ENCODE measurements around the gene JPH3.
A peak's percentile ranks its signal among the peaks of the same experiment; 100 is the strongest.
"Not testable (repeated sequence)": the region's sequence is repeated elsewhere in the genome, so short reads cannot be mapped to it uniquely, and the experiment has no call there.

JPH3 gene

DNA sequence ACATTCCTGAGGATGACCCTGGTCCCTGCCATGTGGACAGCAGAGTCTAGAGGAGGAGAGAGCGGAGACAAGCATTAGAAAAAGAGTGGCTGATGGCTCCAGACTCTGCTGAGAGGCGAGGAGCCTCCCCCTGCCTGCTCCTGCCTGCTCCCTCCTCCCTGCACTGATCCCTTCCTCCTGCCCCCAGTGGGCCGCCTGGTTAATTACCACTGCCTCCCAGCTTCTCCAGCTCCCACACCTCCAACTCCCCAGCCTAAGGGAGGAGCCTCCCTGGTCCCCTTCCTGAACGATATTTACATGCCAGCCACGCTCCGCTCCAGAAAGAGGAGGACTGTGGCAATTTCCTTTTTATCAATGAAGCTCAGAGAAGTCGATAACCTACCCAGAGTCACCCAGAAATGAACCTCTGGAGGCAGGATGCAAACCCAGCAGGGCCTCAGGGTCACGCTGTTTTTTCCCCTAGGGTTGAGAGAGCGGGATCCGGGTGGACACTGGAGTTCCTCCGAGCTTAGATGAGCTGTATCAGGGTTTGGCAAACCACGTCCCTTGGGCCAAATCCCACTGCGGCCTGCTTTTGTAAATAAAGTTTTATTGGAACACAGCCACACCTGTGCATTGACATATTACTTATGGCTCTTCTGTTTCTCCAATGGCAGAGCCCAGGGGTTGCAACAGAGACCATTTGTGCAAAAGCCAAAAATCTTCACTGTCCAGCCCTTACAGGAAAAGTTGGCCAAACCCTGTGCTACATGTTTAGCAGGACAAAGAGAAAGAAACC, 27.1 kb upstream of the JPH3 start:
- no peak for DNase-seq

- DNase-seq: no peak
Observed at GRCh38 chr16:87576171-87576570, 26.1 kb upstream of the JPH3 start.

- not testable (repeated sequence) for DNase-seq
Observed at GRCh38 chr16:87578142-87578930, 24.0 kb upstream of the JPH3 start.

- DNase-seq: no peak
Observed at GRCh38 chr16:87579691-87580090, 22.6 kb upstream of the JPH3 start.

- no peak for DNase-seq
Observed at GRCh38 chr16:87580855-87581261, 21.4 kb upstream of the JPH3 start.

GRCh38 chr16:87581857-87582215, 20.5 kb upstream of the JPH3 start:
- DNase-seq: no peak

DNA sequence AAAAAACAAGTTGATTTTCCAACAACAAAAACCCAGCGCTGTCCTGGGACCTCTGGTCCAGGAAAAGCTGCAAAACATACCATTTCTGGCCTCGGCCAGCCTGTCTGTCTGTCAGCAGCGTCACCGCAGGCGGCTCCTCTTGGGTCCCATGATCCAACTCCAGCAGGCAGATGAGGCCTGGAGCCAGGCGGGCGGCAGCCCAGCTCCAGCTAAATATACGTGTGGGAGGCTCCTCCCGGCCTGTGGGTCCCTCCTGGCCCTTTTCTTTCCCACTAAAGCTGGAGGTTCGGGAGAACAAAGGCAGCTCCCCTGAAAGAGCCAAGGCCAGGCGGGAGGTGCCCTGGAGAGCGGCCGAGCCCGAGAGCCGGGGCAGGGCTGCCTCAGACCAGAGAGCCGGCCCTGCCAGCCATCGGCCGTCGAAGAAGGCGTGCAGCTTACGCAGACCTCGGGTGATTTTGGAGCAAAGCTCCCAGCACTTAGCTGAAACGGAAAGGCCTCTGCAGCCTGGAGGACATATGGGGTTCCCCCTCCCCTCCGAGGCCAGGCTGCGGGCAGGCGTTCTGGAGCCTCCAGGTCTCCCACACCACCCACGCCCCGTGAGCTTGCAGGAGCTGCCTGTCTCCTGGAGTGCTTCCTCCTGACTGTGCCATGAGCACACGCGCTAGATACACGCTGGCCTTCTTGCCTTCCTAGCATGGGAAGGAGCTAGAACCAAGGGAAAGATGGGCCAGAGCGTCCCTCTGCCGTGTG, 19.9 kb upstream of the JPH3 start:
- DNase-seq: peak; percentile 25

- DNase-seq: no peak
Observed at GRCh38 chr16:87582966-87583325, 19.4 kb upstream of the JPH3 start.

DNA sequence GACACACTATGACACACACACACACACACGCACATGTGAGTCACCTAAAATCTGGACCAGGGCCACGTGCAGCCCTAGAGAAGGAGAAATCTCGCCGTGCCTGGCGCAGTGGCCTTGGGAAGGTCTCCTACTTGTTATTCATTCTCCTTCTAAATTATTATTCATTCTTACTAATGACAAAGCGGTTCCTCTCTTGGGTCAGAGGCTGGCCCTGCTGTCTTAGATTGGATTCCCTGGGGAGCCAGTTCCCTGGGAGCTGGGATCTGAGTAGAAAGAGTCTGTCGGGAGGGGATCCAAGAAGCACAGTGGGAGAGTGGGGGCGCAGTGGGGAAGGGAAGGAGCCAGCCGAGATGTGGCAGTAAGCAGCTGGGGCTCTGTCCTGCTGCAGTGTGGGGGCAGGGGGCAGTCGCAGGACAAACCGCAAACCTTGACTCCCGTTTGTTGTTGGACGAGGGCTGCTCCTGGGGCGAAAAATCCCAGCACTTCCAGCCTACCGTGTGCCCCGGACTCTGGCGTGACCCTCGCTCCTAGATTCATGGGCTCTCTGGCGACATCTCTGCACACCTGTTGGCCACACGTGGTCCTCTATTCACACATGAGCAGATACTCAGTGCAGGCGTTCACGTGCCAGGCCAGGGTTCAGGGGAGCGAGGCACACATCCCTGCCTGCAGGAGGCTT, 18.7 kb upstream of the JPH3 start:
- no peak for DNase-seq

GRCh38 chr16:87584271-87584670, 18.0 kb upstream of the JPH3 start:
- DNase-seq: no peak

DNA sequence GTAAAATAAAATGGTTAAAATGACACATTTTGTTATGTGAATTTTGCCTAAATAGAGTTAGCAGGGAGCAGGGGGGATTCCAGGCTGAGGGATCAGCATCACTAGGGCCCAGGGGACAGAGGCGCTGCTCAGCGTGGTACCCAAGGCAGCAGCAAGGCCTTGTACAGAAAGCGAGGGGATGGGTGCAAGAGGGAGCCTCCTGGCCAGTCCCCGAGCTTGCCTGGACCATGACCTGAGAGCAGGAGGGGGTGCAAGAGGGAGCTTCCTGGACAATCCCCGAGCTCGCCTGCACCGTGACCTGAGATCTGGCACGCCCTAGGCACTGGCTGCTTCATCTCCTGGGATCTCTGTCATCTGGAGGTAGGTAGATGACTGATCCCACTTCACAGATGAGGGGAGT, 17.3 kb upstream of the JPH3 start:
- no peak for DNase-seq

DNA sequence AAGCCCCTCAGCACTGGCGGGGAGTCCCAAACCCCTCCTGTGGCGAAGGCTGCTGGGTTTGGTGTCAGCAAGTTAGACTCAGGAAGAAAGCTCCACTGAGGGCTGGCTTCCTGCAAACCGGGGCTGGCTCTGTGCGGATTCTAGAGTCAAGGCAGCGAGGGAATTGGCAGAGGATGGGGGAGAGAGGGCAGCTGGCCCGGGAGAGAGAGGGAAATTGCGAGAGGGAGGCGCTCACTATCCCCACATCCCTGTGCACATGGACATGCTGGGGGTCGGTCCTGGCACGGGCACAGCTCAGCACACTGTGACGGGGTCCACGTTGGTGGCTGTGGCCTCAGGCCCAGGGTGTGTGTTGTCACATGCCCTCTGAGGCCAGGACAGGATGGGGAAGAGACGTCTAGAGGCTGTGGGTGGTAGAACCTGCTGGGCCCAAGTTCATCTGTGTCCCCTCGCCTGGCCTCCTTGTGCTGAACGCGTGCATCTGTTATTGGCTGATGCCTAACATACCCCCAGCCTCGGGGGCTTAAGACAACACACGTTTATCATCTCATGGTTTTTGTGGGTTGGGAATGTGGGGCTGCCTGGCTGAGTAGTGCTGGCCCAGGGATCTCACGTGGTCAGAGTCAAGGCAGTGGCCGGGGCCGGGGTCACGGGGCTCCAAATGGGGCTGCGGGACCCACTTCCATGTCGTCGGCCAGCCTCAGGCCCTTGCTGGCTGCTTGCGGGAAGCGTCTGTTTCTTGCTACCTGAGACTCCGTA, 16.7 kb upstream of the JPH3 start:
- no peak for DNase-seq

DNA sequence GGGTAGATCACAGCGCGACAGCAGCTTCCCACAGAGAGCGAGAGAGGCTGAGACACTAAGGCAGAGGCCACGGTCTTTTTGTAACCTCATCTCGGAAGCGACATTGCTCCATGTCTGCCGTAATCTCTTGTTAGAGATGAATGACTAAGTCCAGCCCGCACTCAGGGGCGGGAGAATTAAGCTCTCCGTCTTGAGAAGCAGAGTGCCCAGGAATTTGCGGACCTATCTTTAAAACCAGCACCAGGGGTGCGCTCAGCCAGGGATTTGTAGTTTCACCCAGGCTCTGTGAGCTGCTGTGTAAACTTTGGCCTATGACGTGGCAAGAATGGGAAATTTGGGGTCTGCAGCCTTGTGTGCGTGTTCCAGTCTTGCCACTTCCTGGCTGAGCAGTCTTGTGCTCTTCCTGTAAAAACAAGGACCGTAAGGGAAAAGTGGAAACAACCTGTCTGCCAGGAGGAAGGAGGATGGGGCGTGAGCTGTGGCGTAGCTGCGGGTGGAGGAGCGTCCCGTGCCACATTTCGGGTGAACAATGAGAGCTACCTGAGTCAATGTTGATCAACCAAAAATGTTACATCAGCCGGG, 16.0 kb upstream of the JPH3 start:
- DNase-seq: no peak

GRCh38 chr16:87587636-87588035, 14.7 kb upstream of the JPH3 start:
- DNase-seq: no peak

DNA sequence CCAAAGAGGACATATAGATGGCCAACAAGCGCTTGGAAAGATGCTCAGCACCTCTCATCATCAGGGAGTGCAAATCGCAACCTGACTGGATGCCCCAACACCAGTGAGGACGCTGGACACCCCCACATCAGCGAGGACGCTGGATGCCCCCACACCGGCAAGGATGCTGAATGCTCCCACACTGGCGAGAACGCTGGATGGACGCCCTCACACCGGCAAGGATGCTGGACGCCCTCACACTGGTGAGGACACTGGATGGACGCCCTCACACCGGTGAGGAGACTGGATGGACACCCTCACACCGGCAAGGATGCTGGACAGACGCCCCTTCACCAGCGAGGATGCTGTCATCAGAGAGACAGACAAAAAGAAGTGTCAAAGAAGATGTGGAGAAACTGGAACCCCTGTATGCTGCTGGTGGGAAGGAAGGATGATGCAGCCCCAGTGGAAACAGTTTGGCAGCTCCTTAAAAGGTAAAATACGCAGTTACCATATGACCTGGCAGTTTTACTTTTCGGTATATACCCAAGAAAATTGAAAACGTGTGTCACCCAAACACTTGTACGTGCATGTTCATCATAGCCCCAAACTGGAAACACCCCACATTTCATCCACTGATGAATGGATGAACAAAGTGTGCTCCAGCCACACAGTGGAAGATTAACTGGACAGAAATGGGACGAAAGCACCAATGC, 10.1 kb upstream of the JPH3 start:
- no peak for DNase-seq

DNA sequence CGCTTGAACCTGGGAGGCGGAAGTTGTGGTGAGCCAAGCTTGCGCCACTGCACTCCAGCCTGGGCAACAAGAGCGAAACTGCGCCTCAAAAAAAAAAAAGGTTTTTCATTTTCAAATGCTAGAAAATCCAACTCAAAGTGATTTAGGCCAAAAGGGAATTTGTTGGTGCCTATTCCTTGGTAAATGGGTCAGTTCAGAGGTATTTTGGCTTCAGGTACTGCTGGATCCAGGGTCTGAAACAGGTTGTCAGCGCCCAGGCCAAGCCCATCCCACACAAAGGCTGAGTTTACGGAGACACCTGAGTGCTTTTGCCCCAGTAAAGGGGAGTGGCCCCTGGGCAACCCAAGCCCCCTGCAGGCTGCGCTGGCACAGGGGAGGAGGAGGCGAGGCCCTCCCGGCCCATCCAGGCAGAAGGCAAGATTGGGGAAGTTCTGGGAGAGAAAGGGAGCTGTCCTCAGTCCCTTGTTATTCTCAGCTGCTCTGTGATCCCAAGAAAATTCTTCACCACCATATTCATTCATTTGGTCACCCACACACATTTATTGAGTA, 8.5 kb upstream of the JPH3 start:
- no peak for DNase-seq

GRCh38 chr16:87595712-87596111, 6.6 kb upstream of the JPH3 start:
- no peak for DNase-seq

GRCh38 chr16:87597324-87597830, 4.9 kb upstream of the JPH3 start:
- DNase-seq: no peak

- DNase-seq: no peak
Observed at GRCh38 chr16:87598431-87598830, 3.9 kb upstream of the JPH3 start.

DNA sequence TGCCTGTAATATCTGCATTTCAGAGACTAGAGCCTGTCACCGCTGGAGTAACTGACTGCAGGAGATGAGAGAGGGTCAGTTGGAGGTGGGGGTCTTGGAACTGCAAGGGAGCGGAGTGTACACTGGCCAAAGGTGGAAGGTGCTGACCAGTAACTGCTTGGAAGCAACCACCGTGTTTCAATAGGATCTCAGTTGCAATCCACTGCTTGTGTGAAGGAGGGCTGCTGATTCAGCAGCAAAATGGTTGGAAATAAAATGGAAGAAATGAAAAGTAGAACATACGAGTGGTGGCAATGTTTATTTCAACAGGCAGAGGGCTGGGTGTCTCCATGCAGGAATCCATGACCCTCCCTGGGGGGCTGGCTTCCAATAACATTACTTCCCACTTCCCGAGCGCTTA, 2.1 kb upstream of the JPH3 start:
- no peak for DNase-seq

DNA sequence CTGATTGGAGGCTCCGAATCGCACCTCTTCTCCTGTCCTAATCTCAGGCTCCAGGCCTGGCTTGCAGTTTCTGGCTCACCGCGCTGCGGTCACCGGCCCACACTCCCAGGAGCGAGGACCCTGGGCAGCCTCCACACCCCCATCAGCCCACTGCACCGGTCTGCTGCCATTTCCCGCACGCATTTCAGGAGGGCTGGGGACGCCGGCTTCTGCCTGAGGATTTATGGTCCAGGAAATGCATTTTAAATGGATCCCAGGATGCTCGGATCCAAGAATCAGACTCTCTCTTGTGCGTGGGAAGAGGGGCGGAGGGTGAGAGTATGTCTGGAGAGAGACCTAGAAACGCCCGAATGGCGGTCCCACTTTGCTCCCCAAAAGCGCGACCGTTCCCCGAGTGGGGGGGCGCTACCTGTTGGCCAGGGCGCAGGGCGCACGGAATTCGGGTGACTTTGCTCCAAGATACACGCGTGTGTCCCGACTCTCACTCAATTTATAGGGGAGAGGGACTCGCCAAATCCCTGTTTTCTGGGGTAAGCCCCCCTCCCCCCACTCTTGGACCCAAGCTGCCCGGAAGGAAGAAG, 817 bp upstream of the JPH3 start:
- no peak for DNase-seq
